Erythroblast (primary cell): ENCODE data around the gene ITGA5.

ENCODE experiments used
- GATA1 ChIP-seq: IDR thresholded peaks from 2 replicates; pipeline ENCODE4 v1.6.1; 2011; ENCODE audit warnings: low read depth, mild to moderate bottlenecking, control low read depth, low read length, moderate library complexity
- POLR2A ChIP-seq: IDR thresholded peaks from 2 replicates; pipeline ENCODE4 v1.6.1; 2011; ENCODE audit warnings: mild to moderate bottlenecking, low read length

GRCh38 chr12:54394281-54394719 lies 24.8 kb downstream of the ITGA5 start:
- TF ChIP-seq POLR2A (no peak), GATA1 (no peak)
